Measurements from ENCODE around the gene TRABD2A. TPM values are rescaled to one million over a fixed set of nuclear protein-coding genes. Genes with fewer than 3 reads are reported as not detected.
A peak's percentile ranks its signal among the peaks of the same experiment; 100 is the strongest.

Gene TRABD2A
- total RNA-seq, 2 experiments from 2014 or later = 1.6 to 1.9 TPM

GRCh38 chr2:84865181-84865783, 15.6 kb downstream of the TRABD2A start:
- Histone ChIP-seq H2AFZ (ENCODE audit: low read length) (no peak overlapping the region), H3K79me2 (ENCODE audit: insufficient read depth, low read depth, low read length) (no peaks in the 10 kb centered on the region), H3K36me3 (ENCODE audit: insufficient read depth, low read length) (no peaks in the 10 kb centered on the region), H3K9me3 (ENCODE audit: low read length) (no peaks in the 10 kb centered on the region), H3K4me1 (ENCODE audit: insufficient read depth, low read length, poor library complexity, severe bottlenecking) (no peaks in the 10 kb centered on the region), H4K20me1 (ENCODE audit: insufficient read depth, low read length) (no peaks in the 10 kb centered on the region), H3K9me2 (ENCODE audit: insufficient read depth, low read length) (no peaks in the 10 kb centered on the region), H3K4me3 (ENCODE audit: low read depth, low read length, poor library complexity, severe bottlenecking) (no peak overlapping the region), H3K27ac (ENCODE audit: low read depth, low read length, poor library complexity, severe bottlenecking) (no peak overlapping the region), H3K4me2 (ENCODE audit: low read length) (no peak overlapping the region)
- no TSS peak for BruUV-seq (replicated peaks)
- TF ChIP-seq CTCF (conservative IDR thresholded peaks at IDR 0.05; ENCODE audit: low read length) (peak; percentile 84), EZH2phosphoT487 (IDR thresholded peaks at IDR 0.05; ENCODE audit: borderline replicate concordance, low read depth, low read length) (no peak)
- ChIA-PET POLR2A (no interaction called here), CTCF (ENCODE audit: unreplicated experiment) (no interaction called here)
- intact Hi-C loops (cut with micrococcal nuclease; ENCODE audit: unreplicated experiment) = loop anchor here (1.0 to 10.0 kb wide), 2 partner anchors 230 to 370 kb away; no protein-coding TSS in a partner anchor
- DNase-seq (ENCODE audit: low spot score) = peak; percentile 64

- POLR2A ChIA-PET = interaction anchor here (0.5 to 0.6 kb wide), 3 partner anchors 20 to 394 kb away, joined by 3 to 5 read pairs (median 3); no protein-coding TSS in a partner anchor
Measured at GRCh38 chr2:84862006-84862405, 18.9 kb downstream of the TRABD2A start.

More at GRCh38 chr2:84862006-84862405, 18.9 kb downstream of the TRABD2A start:
- H3K4me2 ChIP-seq (ENCODE audit: low read length) = no peak overlapping the region
- H3K27ac ChIP-seq (ENCODE audit: low read depth, low read length, poor library complexity, severe bottlenecking) = no peak overlapping the region
- no peaks in the 10 kb centered on the region for H3K9me2 ChIP-seq (ENCODE audit: insufficient read depth, low read length)
- H2AFZ ChIP-seq (ENCODE audit: low read length) = no peak overlapping the region
- DNase-seq (ENCODE audit: low spot score) = no peak
- H3K9me3 ChIP-seq (ENCODE audit: low read length) = no peaks in the 10 kb centered on the region
- no peaks in the 10 kb centered on the region for H3K4me1 ChIP-seq (ENCODE audit: insufficient read depth, low read length, poor library complexity, severe bottlenecking)
- H3K36me3 ChIP-seq (ENCODE audit: insufficient read depth, low read length) = no peaks in the 10 kb centered on the region
- BruUV-seq (replicated peaks) = no TSS peak
- CTCF ChIA-PET (ENCODE audit: unreplicated experiment) = no interaction called here
- no peaks in the 10 kb centered on the region for H4K20me1 ChIP-seq (ENCODE audit: insufficient read depth, low read length)
- intact Hi-C loops (cut with micrococcal nuclease; ENCODE audit: unreplicated experiment) = loop anchor here (10.0 kb wide), 1 partner anchor 227 kb away; no protein-coding TSS in a partner anchor
- no peaks in the 10 kb centered on the region for H3K79me2 ChIP-seq (ENCODE audit: insufficient read depth, low read depth, low read length)
- H3K4me3 ChIP-seq (ENCODE audit: low read depth, low read length, poor library complexity, severe bottlenecking) = no peak overlapping the region
- TF ChIP-seq EZH2phosphoT487 (IDR thresholded peaks at IDR 0.05; ENCODE audit: borderline replicate concordance, low read depth, low read length) (no peak), CTCF (conservative IDR thresholded peaks at IDR 0.05; ENCODE audit: low read length) (no peak)
